H9 (cell line): Measurements from ENCODE around the gene FAM228B. TPM values are rescaled to one million over a fixed set of nuclear protein-coding genes. Genes with fewer than 3 reads are reported as not detected.
A peak's percentile ranks its signal among the peaks of the same experiment; 100 is the strongest.

Experiments used
- DNase-seq: peaks from one replicate; pipeline ENCODE4 v3.0.0-alpha.2; 2017
- H2AFZ ChIP-seq: one replicate; pipeline ENCODE4 v1.6.1; 2013; ENCODE audit warnings: mild to moderate bottlenecking, low read length, control low read depth, moderate library complexity
- H2AK5ac ChIP-seq: 2 replicates; pipeline ENCODE4 v1.6.1; 2013; ENCODE audit warnings: low read length, control low read depth, mixed read lengths; ENCODE audit not compliant: insufficient read length
- H2BK120ac ChIP-seq: one replicate; pipeline ENCODE4 v1.6.1; 2013; ENCODE audit warnings: low read depth, mild to moderate bottlenecking, low read length, control low read depth, inconsistent platforms; ENCODE audit not compliant: poor library complexity, severe bottlenecking
- H2BK12ac ChIP-seq: 2 replicates; pipeline ENCODE4 v1.6.1; 2013; ENCODE audit warnings: low read length, control low read depth, mixed read lengths, low read depth; ENCODE audit not compliant: insufficient read length
- H2BK15ac ChIP-seq: 2 replicates; pipeline ENCODE4 v1.6.1; 2013; ENCODE audit warnings: low read depth, low read length, control low read depth
- H2BK20ac ChIP-seq: one replicate; pipeline ENCODE4 v1.6.1; 2013; ENCODE audit warnings: low read depth, mild to moderate bottlenecking, low read length, control low read depth, inconsistent platforms; ENCODE audit not compliant: poor library complexity, severe bottlenecking
- H2BK5ac ChIP-seq: 2 replicates; pipeline ENCODE4 v1.6.1; 2013; ENCODE audit warnings: low read length, control low read depth, mixed read lengths; ENCODE audit not compliant: insufficient read length
- H3K14ac ChIP-seq: 2 replicates; pipeline ENCODE4 v1.6.1; 2013; ENCODE audit warnings: low read length, control low read depth; ENCODE audit not compliant: insufficient read depth
- H3K18ac ChIP-seq: 2 replicates; pipeline ENCODE4 v1.6.1; 2013; ENCODE audit warnings: low read depth, mild to moderate bottlenecking, mixed read lengths, low read length, control low read depth; ENCODE audit not compliant: insufficient read length
- H3K23ac ChIP-seq: 2 replicates; pipeline ENCODE4 v1.6.1; 2013; ENCODE audit warnings: low read length, control low read depth, mixed read lengths, low read depth; ENCODE audit not compliant: insufficient read length
- H3K23me2 ChIP-seq: 2 replicates; pipeline ENCODE4 v1.6.1; 2013; ENCODE audit warnings: low read depth, mild to moderate bottlenecking, mixed read lengths, low read length, control low read depth; ENCODE audit not compliant: insufficient read length, poor library complexity, severe bottlenecking
- H3K27ac ChIP-seq: 2 replicates; pipeline ENCODE4 v1.5.1; 2013; ENCODE audit warnings: low read length, control low read depth, mixed read lengths, low read depth; ENCODE audit not compliant: insufficient read length
- H3K27me3 ChIP-seq: 2 replicates; pipeline ENCODE4 v1.6.1; 2013; ENCODE audit warnings: low read length, control low read depth, inconsistent platforms; ENCODE audit not compliant: insufficient read depth
- H3K4ac ChIP-seq: 2 replicates; pipeline ENCODE4 v1.6.1; 2013; ENCODE audit warnings: low read depth, mild to moderate bottlenecking, control low read depth, inconsistent platforms, low read length, moderate library complexity
- H3K4me1 ChIP-seq: 2 replicates; pipeline ENCODE4 v1.6.1; 2013; ENCODE audit warnings: low read length, control low read depth, inconsistent platforms; ENCODE audit not compliant: insufficient read depth
- H3K4me2 ChIP-seq: 2 replicates; pipeline ENCODE4 v1.6.1; 2013; ENCODE audit warnings: low read length, control low read depth, mixed read lengths; ENCODE audit not compliant: insufficient read length, insufficient read depth
- H3K56ac ChIP-seq: 2 replicates; pipeline ENCODE4 v1.6.1; 2013; ENCODE audit warnings: low read depth, mild to moderate bottlenecking, mixed read lengths, low read length, control low read depth; ENCODE audit not compliant: insufficient read length
- H3K79me1 ChIP-seq: 2 replicates; pipeline ENCODE4 v1.6.1; 2013; ENCODE audit warnings: low read depth, mild to moderate bottlenecking, moderate library complexity, low read length, control low read depth, inconsistent platforms; ENCODE audit not compliant: insufficient read depth, poor library complexity, severe bottlenecking
- H3K79me2 ChIP-seq: 2 replicates; pipeline ENCODE4 v1.6.1; 2013; ENCODE audit warnings: low read length, control low read depth, inconsistent platforms; ENCODE audit not compliant: insufficient read depth
- H3K9ac ChIP-seq: 2 replicates; pipeline ENCODE4 v1.6.1; 2013; ENCODE audit warnings: low read length, control low read depth, mixed read lengths; ENCODE audit not compliant: insufficient read length; ENCODE audit errors: extremely low read depth
- H3K9me3 ChIP-seq: one replicate; pipeline ENCODE4 v1.6.1; 2013; ENCODE audit warnings: low read depth, low read length, inconsistent platforms; ENCODE audit not compliant: control insufficient read depth
- H3T11ph ChIP-seq: one replicate; pipeline ENCODE4 v1.6.1; 2013; ENCODE audit warnings: mild to moderate bottlenecking, low read length, control low read depth, inconsistent platforms
- H4K20me1 ChIP-seq: one replicate; pipeline ENCODE4 v1.6.1; 2013; ENCODE audit not compliant: control insufficient read depth, insufficient read length, insufficient read depth
- H4K5ac ChIP-seq: 2 replicates; pipeline ENCODE4 v1.6.1; 2013; ENCODE audit warnings: low read depth, mild to moderate bottlenecking, mixed read lengths, low read length, control low read depth; ENCODE audit not compliant: insufficient read length
- H4K8ac ChIP-seq: replicated peaks from 2 replicates; pipeline ENCODE4 v1.6.1; 2013; ENCODE audit warnings: low read length, control low read depth, mixed read lengths, low read depth; ENCODE audit not compliant: insufficient read length
- H4K91ac ChIP-seq: 2 replicates; pipeline ENCODE4 v1.6.1; 2013; ENCODE audit warnings: low read depth, mild to moderate bottlenecking, moderate library complexity, mixed read lengths, low read length, control low read depth; ENCODE audit not compliant: insufficient read length
- H3K27ac Mint-ChIP-seq, 3 experiments: 2 replicates in 2 of 3; 3 replicates in 1 of 3; pipeline ENCODE4 v1.8.0; 2020 to 2021; ENCODE audit warnings: mixed read lengths in 3 of 3, mild to moderate bottlenecking in 1 of 3, moderate library complexity in 1 of 3
- H3K27me3 Mint-ChIP-seq: 2 replicates; pipeline ENCODE4 v1.8.0; 2021; ENCODE audit warnings: low read depth, mild to moderate bottlenecking, moderate library complexity, mixed read lengths
- H3K36me3 Mint-ChIP-seq, 3 experiments: 2 replicates in 2 of 3; 3 replicates in 1 of 3; pipeline ENCODE4 v1.8.0; 2020 to 2021; ENCODE audit warnings: low read depth in 3 of 3, mixed read lengths in 3 of 3; ENCODE audit not compliant: insufficient read depth in 1 of 3
- H3K4me1 Mint-ChIP-seq, 2 experiments: 2 replicates each; pipeline ENCODE4 v1.8.0; 2020; ENCODE audit warnings: mixed read lengths in 2 of 2
- H3K4me3 Mint-ChIP-seq, 2 experiments: 2 replicates in 1 of 2; 3 replicates in 1 of 2; pipeline ENCODE4 v1.8.0; 2020 to 2021; ENCODE audit warnings: mild to moderate bottlenecking in 2 of 2, mixed read lengths in 2 of 2, moderate library complexity in 1 of 2
- H3K9me3 Mint-ChIP-seq, 2 experiments: 2 replicates in 1 of 2; 3 replicates in 1 of 2; pipeline ENCODE4 v1.8.0; 2020; ENCODE audit warnings: mild to moderate bottlenecking in 2 of 2, mixed read lengths in 2 of 2, moderate library complexity in 1 of 2
- WGBS: extraction: QIAGEN DNeasy Blood & Tissue Kit; methylation state at CpG from one replicate; pipeline ENCODE4 v1.1.7; 2013; ENCODE audit warnings: missing lambda C conversion rate, low lambda C conversion rate, mixed read lengths; ENCODE audit not compliant: insufficient read length; ENCODE audit errors: extremely low coverage; 5-methylcytosine and 5-hydroxymethylcytosine counted together
- total RNA-seq: library from RNA; stranded (reverse); gene quantifications from 2 replicates; pipeline ENCODE4 v1.2.1, GENCODE V29; 2021
- TF ChIP-seq, protein P1 (sequence below): fragments of 200-600 bp; sonication (generic); conservative IDR thresholded peaks from 3 replicates; pipeline ENCODE4 v1.8.0; 2021; ENCODE audit warnings: antibody characterized with exemption, mild to moderate bottlenecking

Gene FAM228B
- total RNA-seq, 1 experiment from 2014 or later: 6.5 TPM

- no peaks in the 10 kb centered on the region for H3K9me3 ChIP-seq
- H3K27ac ChIP-seq: no peak overlapping the region
- H3K9ac ChIP-seq: no peak overlapping the region
- H3K23me2 ChIP-seq: peaks cover 4% of the 10 kb centered on the region
- H3K9me3 Mint-ChIP-seq: no peaks in the 10 kb centered on the region; a peak in 1 of 5 replicates
- no peak overlapping the region for H3K18ac ChIP-seq
- peaks cover 3% of the 10 kb centered on the region; the same call in 1 of the 2 replicates for H3K27me3 ChIP-seq
- TF ChIP-seq, protein P1, sequence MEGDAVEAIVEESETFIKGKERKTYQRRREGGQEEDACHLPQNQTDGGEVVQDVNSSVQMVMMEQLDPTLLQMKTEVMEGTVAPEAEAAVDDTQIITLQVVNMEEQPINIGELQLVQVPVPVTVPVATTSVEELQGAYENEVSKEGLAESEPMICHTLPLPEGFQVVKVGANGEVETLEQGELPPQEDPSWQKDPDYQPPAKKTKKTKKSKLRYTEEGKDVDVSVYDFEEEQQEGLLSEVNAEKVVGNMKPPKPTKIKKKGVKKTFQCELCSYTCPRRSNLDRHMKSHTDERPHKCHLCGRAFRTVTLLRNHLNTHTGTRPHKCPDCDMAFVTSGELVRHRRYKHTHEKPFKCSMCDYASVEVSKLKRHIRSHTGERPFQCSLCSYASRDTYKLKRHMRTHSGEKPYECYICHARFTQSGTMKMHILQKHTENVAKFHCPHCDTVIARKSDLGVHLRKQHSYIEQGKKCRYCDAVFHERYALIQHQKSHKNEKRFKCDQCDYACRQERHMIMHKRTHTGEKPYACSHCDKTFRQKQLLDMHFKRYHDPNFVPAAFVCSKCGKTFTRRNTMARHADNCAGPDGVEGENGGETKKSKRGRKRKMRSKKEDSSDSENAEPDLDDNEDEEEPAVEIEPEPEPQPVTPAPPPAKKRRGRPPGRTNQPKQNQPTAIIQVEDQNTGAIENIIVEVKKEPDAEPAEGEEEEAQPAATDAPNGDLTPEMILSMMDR: no peak
- H3K23ac ChIP-seq: no peak overlapping the region
- H4K5ac ChIP-seq: no peak overlapping the region
- no peak overlapping the region for H2BK5ac ChIP-seq
- H4K91ac ChIP-seq: no peak overlapping the region
- no peaks in the 10 kb centered on the region for H4K20me1 ChIP-seq
- H3K56ac ChIP-seq: no peak overlapping the region
- H2BK12ac ChIP-seq: no peak overlapping the region
- no peak for DNase-seq
- H3T11ph ChIP-seq: no peak overlapping the region
- no peaks in the 10 kb centered on the region for H3K79me2 ChIP-seq
- no peaks in the 10 kb centered on the region; the same call in 1 of the 2 replicates for H3K27me3 Mint-ChIP-seq
- no peak overlapping the region for H3K4ac ChIP-seq
- H2AK5ac ChIP-seq: no peak overlapping the region
- no peak overlapping the region for H4K8ac ChIP-seq
- H3K4me1 Mint-ChIP-seq: peaks cover 22 to 24% of the 10 kb centered on the region in 2 experiments
- no peak overlapping the region for H2BK15ac ChIP-seq
- H3K4me3 Mint-ChIP-seq: no peak overlapping the region
- no peaks in the 10 kb centered on the region for H3K79me1 ChIP-seq
- no peak overlapping the region for H2AFZ ChIP-seq
- H3K36me3 Mint-ChIP-seq: no peaks in the 10 kb centered on the region
- no peak overlapping the region for H3K4me2 ChIP-seq
- peaks cover 2% of the 10 kb centered on the region; the same call in 1 of the 2 replicates for H3K4me1 ChIP-seq
- H3K27ac Mint-ChIP-seq: peak overlapping the region in 1 of 3 experiments; percentile 72; a peak in 1 of 7 replicates
- WGBS: no CpG with 5 or more reads among the region's 5 CpGs
- H2BK120ac ChIP-seq: no peak overlapping the region
- H3K14ac ChIP-seq: no peak overlapping the region
- H2BK20ac ChIP-seq: no peak overlapping the region
These were observed 2.2 kb upstream of the FAM228B start for GRCh38 chr2:24121066-24121465.
